OCI-LY1 (cell line): ENCODE measurements around the gene PLSCR2.

Source experiments
- CTCF ChIP-seq: fragments of 200-600 bp; sonication (generic), shearing (Covaris generic); IDR thresholded peaks from 2 replicates; pipeline ENCODE4 v1.5.1; 2017; ENCODE audit warnings: mild to moderate bottlenecking, antibody characterized with exemption, low read length, moderate library complexity, mixed read lengths
- EZH2 ChIP-seq: fragments of 200-600 bp; sonication (generic), shearing (Covaris generic); IDR thresholded peaks from 2 replicates; pipeline ENCODE4 v1.8.0; 2017; ENCODE audit warnings: borderline replicate concordance, mixed run types, mild to moderate bottlenecking, antibody characterized with exemption, low read length, moderate library complexity, mixed read lengths

- TF ChIP-seq EZH2: no peak
- TF ChIP-seq CTCF: no peak
Measured at GRCh38 chr3:146404436-146404835, 64.9 kb downstream of the PLSCR2 start.
